HG02852 (cell line): ENCODE data around the gene MICALL2.
"Not testable (repeated sequence)": the region's sequence is repeated elsewhere in the genome, so short reads cannot be mapped to it uniquely, and the experiment has no call there.

Experiments used
- ATAC-seq: cut with Tn5 transposase; IDR thresholded peaks from one replicate; pipeline ENCODE4 v1.9.1; 2021; ENCODE audit warnings: mild to moderate bottlenecking, moderate library complexity; ENCODE audit not compliant: unreplicated experiment

MICALL2 gene

GRCh38 chr7:1449951-1450350, 9.3 kb downstream of the MICALL2 start:
- ATAC-seq, result no peak

DNA sequence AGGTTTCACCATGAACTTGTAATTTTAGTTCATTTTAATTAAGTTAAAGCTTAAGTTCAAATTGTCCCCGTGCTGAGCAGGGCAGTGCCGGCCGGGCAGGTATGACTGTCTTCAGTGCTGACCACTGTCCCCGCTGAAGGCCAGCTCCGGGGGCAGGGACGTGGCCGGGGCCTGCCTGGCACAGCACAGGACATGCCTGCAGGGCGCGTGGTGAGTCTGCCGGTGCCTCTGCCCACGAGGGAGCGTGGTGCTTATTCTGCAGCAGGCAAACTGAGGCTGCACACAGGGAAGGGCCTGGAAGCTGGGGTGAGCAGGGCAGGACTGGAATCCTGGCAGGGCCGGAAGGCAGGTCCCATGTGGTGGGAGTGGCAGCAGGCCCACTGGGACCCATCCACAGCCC, 9.8 kb downstream of the MICALL2 start:
- no peak for ATAC-seq

DNA sequence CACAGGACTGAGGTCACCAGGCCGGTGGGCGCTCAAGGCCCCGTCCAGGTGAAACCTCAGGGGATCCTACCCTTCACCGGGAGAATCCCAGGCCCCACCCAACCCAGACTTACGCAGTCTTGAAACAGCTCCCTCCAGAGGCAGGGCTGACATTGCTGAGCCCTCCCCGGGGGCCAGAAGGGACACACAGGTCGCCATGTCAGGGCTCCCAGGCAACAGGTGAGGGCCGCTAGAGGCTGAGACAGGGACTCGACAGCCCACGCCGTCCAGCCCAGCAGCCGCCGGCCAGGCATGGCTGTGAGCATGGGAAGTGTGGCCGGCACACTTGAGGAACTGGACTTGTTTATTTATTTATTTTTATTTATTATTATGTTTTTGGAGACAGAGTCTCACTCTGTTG, 10.3 kb downstream of the MICALL2 start:
- no peak for ATAC-seq

DNA sequence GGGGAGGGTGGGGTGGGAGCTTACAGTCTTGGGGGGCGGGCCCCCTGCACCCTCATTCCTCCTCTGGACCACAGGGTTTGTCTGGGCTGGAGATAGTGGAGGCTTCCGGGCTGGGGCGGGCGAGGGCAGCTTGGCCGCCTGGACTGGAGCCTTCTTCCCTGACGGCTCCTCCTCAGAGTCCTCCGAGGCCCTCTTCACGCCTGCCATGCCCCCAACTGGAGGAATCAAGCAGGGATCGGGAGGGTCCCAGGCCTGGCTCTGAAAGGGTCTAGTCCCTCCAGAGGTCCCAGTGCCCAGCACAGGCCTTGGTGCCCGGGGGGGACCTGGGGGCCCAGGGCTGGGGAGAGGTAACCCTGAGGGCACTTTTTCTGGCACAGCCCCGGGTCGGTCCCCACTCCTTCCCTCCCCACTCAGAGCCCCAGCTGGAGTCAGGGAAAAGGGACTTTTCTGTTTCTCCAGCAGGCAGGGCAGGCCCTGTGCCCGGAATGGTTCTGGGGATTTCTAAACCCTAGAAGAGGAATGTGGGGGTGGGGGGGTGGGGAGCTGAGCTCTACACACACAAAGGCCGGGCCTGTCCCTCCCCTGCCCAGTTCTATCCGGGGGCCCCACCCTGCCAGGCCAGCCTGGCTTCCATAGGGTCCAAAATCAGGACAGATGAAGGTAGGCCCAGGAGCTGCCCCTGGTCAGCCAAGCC, 11.6 kb downstream of the MICALL2 start:
- no peak for ATAC-seq

GRCh38 chr7:1447112-1447511, 12.2 kb downstream of the MICALL2 start:
- ATAC-seq, result no peak

- no peak for ATAC-seq
These were observed 12.6 kb downstream of the MICALL2 start for GRCh38 chr7:1446620-1447032.

DNA sequence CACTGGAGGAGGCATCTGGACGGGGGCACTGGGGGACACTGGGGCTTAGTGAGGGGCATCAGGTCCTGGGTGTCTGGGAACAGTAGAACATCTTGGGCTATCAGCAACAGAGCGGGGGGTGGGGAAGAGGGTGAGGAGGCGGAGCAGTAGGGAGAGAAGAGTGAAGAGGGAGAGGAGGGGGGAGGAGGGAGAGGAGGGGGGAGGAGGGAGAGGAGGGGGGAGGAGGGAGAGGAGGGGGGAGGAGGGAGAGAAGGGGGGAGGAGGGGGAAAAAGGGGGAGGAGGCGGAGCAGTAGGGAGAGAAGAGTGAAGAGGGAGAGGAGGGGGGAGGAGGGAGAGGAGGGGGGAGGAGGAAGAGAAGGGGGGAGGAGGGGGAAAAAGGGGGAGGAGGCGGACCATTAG, 13.2 kb downstream of the MICALL2 start:
- not testable (repeated sequence) for ATAC-seq

DNA sequence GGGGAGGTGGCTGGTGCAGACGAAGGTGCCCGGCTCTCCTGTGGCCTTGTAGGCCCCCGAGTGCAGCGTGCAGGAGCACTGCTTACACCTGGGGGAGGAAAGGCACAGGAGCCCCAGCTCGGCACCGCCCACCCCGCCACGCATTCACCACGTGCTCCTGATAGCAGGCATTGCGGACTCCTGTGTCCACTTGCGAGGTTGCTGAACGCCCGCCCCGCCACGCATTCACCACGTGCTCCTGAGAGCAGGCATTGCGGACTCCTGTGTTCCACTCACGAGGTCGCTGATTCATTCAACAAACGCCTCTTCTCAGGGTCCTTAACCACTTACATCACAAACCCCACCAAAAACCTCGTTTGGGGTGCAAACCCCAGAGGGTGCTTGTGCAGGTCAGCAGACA, 13.9 kb downstream of the MICALL2 start:
- no peak for ATAC-seq

GRCh38 chr7:1444925-1445322, 14.3 kb downstream of the MICALL2 start:
- ATAC-seq, result no peak

GRCh38 chr7:1444214-1444924, 14.9 kb downstream of the MICALL2 start:
- no peak for ATAC-seq

DNA sequence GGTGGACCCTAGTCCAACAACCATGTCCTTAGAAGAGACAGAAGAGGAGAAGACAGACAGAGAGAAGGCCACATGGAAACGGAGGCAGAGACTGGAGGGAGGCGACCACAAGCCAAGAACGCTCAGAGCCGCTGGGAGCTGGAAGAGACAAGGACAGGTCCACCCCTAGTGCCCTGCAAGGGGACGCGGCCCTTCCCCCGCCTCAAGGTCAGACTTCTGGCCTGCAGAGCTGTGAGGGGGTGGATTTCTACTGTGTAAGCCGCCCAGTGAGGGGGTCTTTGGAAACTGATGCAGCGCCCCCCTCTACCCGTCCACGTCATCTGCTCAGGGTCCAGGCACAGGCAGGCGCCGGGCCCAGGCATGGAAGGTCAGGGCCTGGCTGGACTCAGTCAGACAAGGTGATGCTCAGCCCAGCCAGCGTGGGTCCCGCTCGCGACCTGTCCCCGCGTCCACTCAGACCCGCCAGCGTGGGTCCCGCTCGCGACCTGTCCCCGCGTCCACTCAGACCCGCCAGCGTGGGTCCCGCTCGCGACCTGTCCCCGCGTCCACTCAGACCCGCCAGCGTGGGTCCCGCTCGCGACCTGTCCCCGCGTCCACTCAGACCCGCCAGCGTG, 15.6 kb downstream of the MICALL2 start:
- ATAC-seq, result not testable (repeated sequence)

GRCh38 chr7:1442355-1443124, 16.7 kb downstream of the MICALL2 start:
- ATAC-seq, result no peak

- no peak for ATAC-seq
These were observed 17.5 kb downstream of the MICALL2 start for GRCh38 chr7:1441615-1442354.

DNA sequence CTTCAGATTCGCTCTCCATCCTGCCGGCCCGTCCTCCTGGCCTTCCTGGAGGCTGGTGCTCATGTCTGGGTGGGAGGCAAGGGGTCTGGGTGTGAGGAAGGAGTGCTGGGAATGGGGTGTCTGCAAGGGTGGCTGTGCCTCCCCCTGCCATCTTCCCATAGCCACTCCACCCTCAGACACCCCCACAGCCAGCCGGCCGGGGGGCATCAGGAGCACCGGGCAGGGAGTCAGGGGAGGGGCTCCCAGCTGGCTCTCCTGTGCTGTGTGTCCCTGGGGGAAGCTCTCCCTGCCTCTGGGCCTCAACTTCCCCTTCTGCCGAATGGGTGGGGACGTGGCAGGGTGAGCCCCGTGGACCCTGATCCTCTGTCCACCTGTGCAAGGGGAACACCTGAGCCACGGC, 18.6 kb downstream of the MICALL2 start:
- ATAC-seq, result no peak

DNA sequence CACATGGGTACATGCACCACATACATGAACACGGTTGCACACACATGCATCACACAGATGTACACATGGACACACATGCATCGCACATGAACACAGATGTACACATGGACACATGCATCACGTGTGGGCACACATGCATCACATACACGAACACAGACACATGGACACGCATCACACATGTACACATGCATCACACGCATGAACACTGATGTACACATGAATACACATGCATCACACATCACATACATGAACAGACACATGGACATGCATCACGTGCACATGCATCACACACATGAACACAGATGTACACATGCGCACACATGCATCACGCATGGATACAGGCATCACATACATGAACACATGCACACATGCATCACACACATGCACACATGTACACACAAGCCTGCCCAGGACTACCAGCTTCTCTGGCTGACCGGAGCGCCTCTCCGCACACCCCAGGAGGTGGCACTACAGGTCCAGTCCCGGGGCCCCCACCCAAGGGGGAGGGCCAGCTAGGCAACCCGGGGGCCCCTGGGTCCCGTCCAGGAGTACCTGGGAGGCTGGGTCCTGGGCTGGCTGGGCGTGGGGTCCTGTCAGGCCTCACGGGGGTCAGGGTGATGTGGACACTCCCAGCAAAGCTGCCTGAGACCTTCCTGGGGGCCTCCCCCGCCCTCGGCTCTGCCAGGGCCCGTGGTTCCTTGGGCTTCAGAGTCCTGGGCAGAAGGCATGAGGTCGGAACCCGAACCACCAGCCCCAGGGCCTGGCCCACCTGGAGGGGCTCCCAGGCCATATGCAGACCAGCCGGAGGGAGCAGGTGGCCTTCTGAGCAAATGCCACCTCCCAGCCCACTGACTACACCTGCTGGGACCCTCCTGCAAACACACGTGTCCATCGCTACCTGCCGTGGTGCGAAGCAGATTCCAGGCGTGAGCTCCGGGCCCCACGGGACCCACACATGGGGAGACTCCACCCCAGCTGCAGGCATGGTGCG, 19.6 kb downstream of the MICALL2 start:
- no peak for ATAC-seq

- no peak for ATAC-seq
These were observed 20.4 kb downstream of the MICALL2 start for GRCh38 chr7:1438821-1439220.

DNA sequence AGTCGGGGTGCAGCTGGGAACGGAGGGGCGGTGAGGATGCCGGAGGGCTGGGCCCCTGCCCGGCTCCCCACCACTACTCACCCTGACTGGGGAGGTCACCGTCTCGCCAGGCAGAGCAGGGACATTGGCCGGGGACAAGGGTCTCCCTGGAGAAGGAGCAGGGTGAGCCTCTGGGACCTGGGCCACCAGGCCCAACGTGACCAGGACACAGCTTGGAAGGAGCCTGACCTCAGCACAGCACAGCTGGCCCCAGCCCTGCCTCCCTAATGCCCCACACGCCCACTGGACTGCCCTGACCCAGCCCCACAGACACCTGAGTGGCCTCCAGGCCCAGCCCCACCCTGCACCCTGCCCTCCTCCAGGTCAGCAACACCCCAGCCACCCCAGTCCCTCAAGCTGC, 21.1 kb downstream of the MICALL2 start:
- no peak for ATAC-seq

- no peak for ATAC-seq
These were observed 22.0 kb downstream of the MICALL2 start for GRCh38 chr7:1437155-1437880.

DNA sequence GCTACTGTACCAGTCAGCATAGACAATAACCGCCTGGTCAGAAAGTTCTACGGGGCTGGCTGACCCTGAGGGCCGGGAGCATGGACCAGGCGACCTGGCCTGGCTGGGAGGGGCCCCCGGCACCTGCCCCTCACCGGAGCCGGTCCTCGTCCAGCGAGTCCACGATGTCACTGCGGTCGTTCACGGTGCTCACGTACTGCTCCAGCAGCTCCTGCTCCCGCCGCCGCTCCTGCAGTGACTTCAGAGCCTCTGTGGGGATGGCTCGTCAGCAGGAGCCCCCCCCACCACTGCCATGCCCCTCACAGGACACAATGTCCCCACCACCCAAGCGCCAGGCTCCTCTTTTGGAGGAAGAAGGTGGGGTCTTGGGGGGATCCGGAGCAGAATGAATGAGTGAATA, 22.7 kb downstream of the MICALL2 start:
- ATAC-seq, result no peak
